Endodermal cell (in vitro differentiated cells): ENCODE data around the gene AMPD3. TPM values are rescaled to one million over a fixed set of nuclear protein-coding genes. Genes with fewer than 3 reads are reported as not detected.

Source experiments
- DNase-seq: peaks from one replicate; pipeline ENCODE4 v3.0.0-alpha.2; 2017
- H3K27ac ChIP-seq: 2 replicates; pipeline ENCODE4 v1.5.1; 2013; ENCODE audit warnings: mild to moderate bottlenecking, low read depth, low read length, moderate library complexity
- H3K27me3 ChIP-seq: 2 replicates; pipeline ENCODE4 v1.6.1; 2013; ENCODE audit warnings: mild to moderate bottlenecking, low read length, moderate library complexity; ENCODE audit not compliant: insufficient read depth, control insufficient read depth, poor library complexity, severe bottlenecking
- H3K36me3 ChIP-seq: 2 replicates; pipeline ENCODE4 v1.7.0; 2013; ENCODE audit warnings: mild to moderate bottlenecking, low read length, moderate library complexity; ENCODE audit not compliant: control insufficient read depth, insufficient read depth
- H3K4me1 ChIP-seq: one replicate; pipeline ENCODE4 v1.7.0; 2013; ENCODE audit warnings: low read length; ENCODE audit not compliant: control insufficient read depth, insufficient read depth
- H3K4me3 ChIP-seq: 2 replicates; pipeline ENCODE4 v1.5.1; 2013; ENCODE audit warnings: mild to moderate bottlenecking, low read length, moderate library complexity
- H3K9ac ChIP-seq: 2 replicates; pipeline ENCODE4 v1.6.1; 2013; ENCODE audit warnings: mild to moderate bottlenecking, low read length, moderate library complexity; ENCODE audit not compliant: poor library complexity, severe bottlenecking; ENCODE audit errors: extremely low read depth
- H3K9me3 ChIP-seq: 2 replicates; pipeline ENCODE4 v1.6.1; 2013; ENCODE audit warnings: mild to moderate bottlenecking, low read length, moderate library complexity; ENCODE audit not compliant: control insufficient read depth
- H3K27ac Mint-ChIP-seq: 2 replicates; pipeline ENCODE4 v1.8.0; 2020; ENCODE audit warnings: mixed read lengths
- H3K27me3 Mint-ChIP-seq: 2 replicates; pipeline ENCODE4 v1.8.0; 2021; ENCODE audit warnings: mild to moderate bottlenecking, mixed read lengths; ENCODE audit not compliant: insufficient read depth
- H3K36me3 Mint-ChIP-seq: 2 replicates; pipeline ENCODE4 v1.8.0; 2020; ENCODE audit warnings: low read depth, mixed read lengths
- H3K4me1 Mint-ChIP-seq: 2 replicates; pipeline ENCODE4 v1.8.0; 2020; ENCODE audit warnings: mixed read lengths
- H3K4me3 Mint-ChIP-seq: 2 replicates; pipeline ENCODE4 v1.8.0; 2020; ENCODE audit warnings: mild to moderate bottlenecking, moderate library complexity, mixed read lengths
- H3K9me3 Mint-ChIP-seq: 2 replicates; pipeline ENCODE4 v1.8.0; 2020; ENCODE audit warnings: mild to moderate bottlenecking, mixed read lengths
- CTCF ChIP-seq: fragments of 200-600 bp; sonication (generic); conservative IDR thresholded peaks from 2 replicates; pipeline ENCODE4 v1.5.0; 2021; ENCODE audit warnings: antibody characterized with exemption, mild to moderate bottlenecking
- WGBS, 2 experiments: methylation state at CpG; one replicate each; pipeline versions ENCODE4 v1.1.5 to v1.1.7; 2013; ENCODE audit warnings: missing lambda C conversion rate in 2 of 2, mixed read lengths in 1 of 2; ENCODE audit not compliant: insufficient coverage in 1 of 2, insufficient read length in 1 of 2; 5-methylcytosine and 5-hydroxymethylcytosine counted together
- total RNA-seq, 2 donors: library from RNA; stranded (reverse); fragmentation: NEBNext Ultra II Directional in 1 of 2; extraction: Animal tissue kit (Norgen Biotek cat#: 25700) in 1 of 2; gene quantifications; 2 replicates in 1 of 2; 3 replicates in 1 of 2; pipeline ENCODE4 v1.2.1, GENCODE V29; 2021

Gene AMPD3
- total RNA-seq, 2 donors from 2014 or later, result 7.1 to 7.9 TPM

- peak; percentile 28 for DNase-seq
- 93 to 95% methylated on average over 7 to 9 of the region's 9 CpGs for WGBS, 2 experiments
- peaks cover 18% of the 10 kb centered on the region for H3K4me1 Mint-ChIP-seq
- TF ChIP-seq CTCF, result no peak
- no peaks in the 10 kb centered on the region for H3K27me3 ChIP-seq
- H3K4me3 Mint-ChIP-seq, result no peak overlapping the region
- H3K27ac Mint-ChIP-seq, result no peak overlapping the region
- peaks cover 12% of the 10 kb centered on the region for H3K36me3 Mint-ChIP-seq
- H3K27me3 Mint-ChIP-seq, result no peaks in the 10 kb centered on the region
- H3K9me3 Mint-ChIP-seq, result no peaks in the 10 kb centered on the region
- H3K36me3 ChIP-seq, result no peaks in the 10 kb centered on the region
- H3K4me1 ChIP-seq, result peaks cover 4% of the 10 kb centered on the region
- no peak overlapping the region for H3K9ac ChIP-seq
- no peak overlapping the region for H3K4me3 ChIP-seq
- H3K9me3 ChIP-seq, result no peaks in the 10 kb centered on the region
- no peak overlapping the region for H3K27ac ChIP-seq
These were observed 6.3 kb downstream of the AMPD3 start for GRCh38 chr11:10461276-10461790.

- DNase-seq, result peak; percentile 14
- H3K27me3 ChIP-seq, result no peaks in the 10 kb centered on the region
- no peak overlapping the region for H3K4me3 Mint-ChIP-seq
- no peak for TF ChIP-seq CTCF
- no peak overlapping the region for H3K27ac Mint-ChIP-seq
- H3K9me3 ChIP-seq, result no peaks in the 10 kb centered on the region
- H3K4me1 ChIP-seq, result no peaks in the 10 kb centered on the region
- WGBS, 2 experiments, result 83 to 87% methylated on average over 3 to 5 of the region's 5 CpGs
- H3K4me1 Mint-ChIP-seq, result peaks cover 15% of the 10 kb centered on the region
- H3K4me3 ChIP-seq, result no peak overlapping the region
- H3K36me3 ChIP-seq, result no peaks in the 10 kb centered on the region
- no peak overlapping the region for H3K9ac ChIP-seq
- peaks cover 17% of the 10 kb centered on the region for H3K36me3 Mint-ChIP-seq
- no peak overlapping the region for H3K27ac ChIP-seq
- H3K27me3 Mint-ChIP-seq, result no peaks in the 10 kb centered on the region
- peaks cover under 1% of the 10 kb centered on the region for H3K9me3 Mint-ChIP-seq
These were observed 7.8 kb downstream of the AMPD3 start for GRCh38 chr11:10462746-10463300.

GRCh38 chr11:10473371-10473770 is 18.3 kb downstream of the AMPD3 start:
- no peak overlapping the region for H3K4me3 ChIP-seq
- H3K4me1 Mint-ChIP-seq, result peaks cover 13% of the 10 kb centered on the region
- no peaks in the 10 kb centered on the region for H3K4me1 ChIP-seq
- H3K9me3 ChIP-seq, result no peaks in the 10 kb centered on the region
- H3K9ac ChIP-seq, result no peak overlapping the region
- no peaks in the 10 kb centered on the region for H3K36me3 ChIP-seq
- H3K36me3 Mint-ChIP-seq, result peaks cover 1% of the 10 kb centered on the region
- DNase-seq, result peak; percentile 74
- no peak overlapping the region for H3K27ac Mint-ChIP-seq
- peaks cover 2% of the 10 kb centered on the region for H3K27me3 Mint-ChIP-seq
- peaks cover 23% of the 10 kb centered on the region for H3K9me3 Mint-ChIP-seq
- no peak overlapping the region for H3K4me3 Mint-ChIP-seq
- no peak for TF ChIP-seq CTCF
- 82 to 94% methylated on average over 3 to 4 of the region's 4 CpGs for WGBS, 2 experiments
- H3K27ac ChIP-seq, result no peak overlapping the region
- H3K27me3 ChIP-seq, result no peaks in the 10 kb centered on the region
